Measurements from ENCODE around the gene MPC2. TPM values are rescaled to one million over a fixed set of nuclear protein-coding genes. Genes with fewer than 3 reads are reported as not detected.

Gene MPC2
- total and polyA plus RNA-seq, 4 donors = 32.8 to 56.4 (median 49.4) TPM

DNA sequence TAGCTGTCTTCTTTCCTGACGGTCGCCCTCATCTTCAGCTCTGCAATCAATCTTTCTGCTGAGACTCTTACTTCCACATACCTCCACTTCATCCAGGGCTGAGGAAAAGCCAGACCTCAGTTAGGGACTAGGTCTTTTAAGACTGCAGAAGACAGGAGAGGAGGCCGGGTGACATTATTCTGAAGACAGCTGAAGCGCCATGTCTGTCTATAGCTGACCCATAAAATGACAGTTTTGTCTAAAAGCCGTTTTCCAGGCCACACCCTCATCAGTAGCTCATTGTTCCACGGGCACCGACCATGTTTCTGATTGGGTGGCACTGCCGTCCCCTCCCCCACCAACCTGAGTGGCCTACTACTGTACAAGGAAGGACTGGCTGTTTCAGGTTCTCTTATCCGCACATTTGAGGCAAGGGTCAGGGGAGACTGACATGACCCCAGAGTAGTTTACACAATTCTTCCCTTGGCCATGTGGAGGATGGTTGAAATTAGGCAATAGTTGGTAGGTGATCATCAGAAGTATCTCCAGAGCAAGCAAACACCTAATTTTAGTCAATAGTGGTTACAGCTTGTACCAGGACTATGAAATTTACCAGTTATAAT, 22.9 kb downstream of the MPC2 start, which contains the start of gene ADCY10:
ADCY10 (minus strand) TSS at position 240 of the 602 bp plus-strand sequence. CDS start 8,994 bp downstream, outside the sequence.
- Histone ChIP-seq H3K4me3 (no peak within 1 kb of the TSS), H3K4me1 (ENCODE audit: control insufficient read depth in 5 of 5, insufficient read depth in 5 of 5, low read length in 5 of 5) (peaks cover 0 to 5% (median 0%) of the 10 kb centered on the region in 5 donors), H3K9ac (ENCODE audit: insufficient read depth in 1 of 2, low read length in 2 of 2) (no peak within 1 kb of the TSS), H3K27ac (ENCODE audit: low read depth in 1 of 2, low read length in 1 of 2) (no peak within 1 kb of the TSS), H3K27me3 (ENCODE audit: control insufficient read depth in 3 of 3, insufficient read depth in 3 of 3, low read length in 2 of 3) (no peaks in the 10 kb centered on the region), H3K36me3 (ENCODE audit: control insufficient read depth in 4 of 4, insufficient read depth in 4 of 4, low read length in 4 of 4) (peaks cover 2 to 11% (median 5%) of the 10 kb centered on the region in 4 donors), H3K9me3 (ENCODE audit: control insufficient read depth in 4 of 4, insufficient read depth in 3 of 4, low read length in 3 of 4) (no peaks in the 10 kb centered on the region)
- WGBS, 2 donors = 91 to 95% methylated on average over 9 of the region's 9 CpGs
- DNase-seq (no peak), ATAC-seq (ENCODE audit: insufficient read depth, low FRiP score) (no peak)
- TF ChIP-seq, protein P1, sequence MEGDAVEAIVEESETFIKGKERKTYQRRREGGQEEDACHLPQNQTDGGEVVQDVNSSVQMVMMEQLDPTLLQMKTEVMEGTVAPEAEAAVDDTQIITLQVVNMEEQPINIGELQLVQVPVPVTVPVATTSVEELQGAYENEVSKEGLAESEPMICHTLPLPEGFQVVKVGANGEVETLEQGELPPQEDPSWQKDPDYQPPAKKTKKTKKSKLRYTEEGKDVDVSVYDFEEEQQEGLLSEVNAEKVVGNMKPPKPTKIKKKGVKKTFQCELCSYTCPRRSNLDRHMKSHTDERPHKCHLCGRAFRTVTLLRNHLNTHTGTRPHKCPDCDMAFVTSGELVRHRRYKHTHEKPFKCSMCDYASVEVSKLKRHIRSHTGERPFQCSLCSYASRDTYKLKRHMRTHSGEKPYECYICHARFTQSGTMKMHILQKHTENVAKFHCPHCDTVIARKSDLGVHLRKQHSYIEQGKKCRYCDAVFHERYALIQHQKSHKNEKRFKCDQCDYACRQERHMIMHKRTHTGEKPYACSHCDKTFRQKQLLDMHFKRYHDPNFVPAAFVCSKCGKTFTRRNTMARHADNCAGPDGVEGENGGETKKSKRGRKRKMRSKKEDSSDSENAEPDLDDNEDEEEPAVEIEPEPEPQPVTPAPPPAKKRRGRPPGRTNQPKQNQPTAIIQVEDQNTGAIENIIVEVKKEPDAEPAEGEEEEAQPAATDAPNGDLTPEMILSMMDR (IDR thresholded peaks at IDR 0.05; ENCODE audit: control extremely low read depth, extremely low read depth) = no peak

DNA sequence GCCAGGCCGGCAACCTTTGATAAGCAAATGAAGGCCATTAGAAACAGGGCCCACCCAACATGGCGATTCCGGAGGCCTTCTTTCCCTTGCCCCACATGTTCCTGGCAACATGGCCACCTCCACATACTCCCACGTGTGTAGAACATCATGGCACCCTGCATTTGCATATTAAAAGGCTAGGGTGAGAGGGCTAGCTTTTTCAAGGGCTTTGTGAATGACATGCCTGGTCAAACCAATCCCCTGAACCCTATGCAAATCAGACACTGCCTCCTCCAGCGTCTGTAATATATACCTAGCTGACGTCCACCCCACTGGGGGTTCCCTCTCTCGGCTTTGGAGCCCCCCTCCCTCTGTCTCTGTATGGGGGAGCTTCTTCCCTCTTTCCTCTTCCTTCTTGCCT, 24.6 kb downstream of the MPC2 start:
- ATAC-seq (ENCODE audit: insufficient read depth, low FRiP score) = no peak
- Histone ChIP-seq H3K9ac (ENCODE audit: insufficient read depth in 1 of 2, low read length in 2 of 2) (no peak overlapping the region), H3K36me3 (ENCODE audit: control insufficient read depth in 4 of 4, insufficient read depth in 4 of 4, low read length in 4 of 4) (peaks cover 2 to 11% (median 4%) of the 10 kb centered on the region in 4 donors), H3K9me3 (ENCODE audit: control insufficient read depth in 4 of 4, insufficient read depth in 3 of 4, low read length in 3 of 4) (no peaks in the 10 kb centered on the region), H3K4me1 (ENCODE audit: control insufficient read depth in 5 of 5, insufficient read depth in 5 of 5, low read length in 5 of 5) (peaks cover 0 to 5% (median 0%) of the 10 kb centered on the region in 5 donors), H3K4me3 (no peak overlapping the region), H3K27me3 (ENCODE audit: control insufficient read depth in 3 of 3, insufficient read depth in 3 of 3, low read length in 2 of 3) (no peaks in the 10 kb centered on the region), H3K27ac (ENCODE audit: low read depth in 1 of 2, low read length in 1 of 2) (no peak overlapping the region)
- no peak for DNase-seq
- 87 to 91% methylated on average over 7 of the region's 7 CpGs for WGBS, 2 donors
- TF ChIP-seq, protein P1 (IDR thresholded peaks at IDR 0.05; ENCODE audit: control extremely low read depth, extremely low read depth) = no peak

- Histone ChIP-seq H3K4me3 (no peak overlapping the region), H3K27me3 (ENCODE audit: control insufficient read depth in 3 of 3, insufficient read depth in 3 of 3, low read length in 2 of 3) (no peaks in the 10 kb centered on the region), H3K9ac (ENCODE audit: insufficient read depth in 1 of 2, low read length in 2 of 2) (no peak overlapping the region), H3K4me1 (ENCODE audit: control insufficient read depth in 5 of 5, insufficient read depth in 5 of 5, low read length in 5 of 5) (peaks cover 0 to 5% (median 0%) of the 10 kb centered on the region in 5 donors), H3K36me3 (ENCODE audit: control insufficient read depth in 4 of 4, insufficient read depth in 4 of 4, low read length in 4 of 4) (peaks cover 2 to 4% (median 3%) of the 10 kb centered on the region in 4 donors), H3K27ac (ENCODE audit: low read depth in 1 of 2, low read length in 1 of 2) (no peak overlapping the region), H3K9me3 (ENCODE audit: control insufficient read depth in 4 of 4, insufficient read depth in 3 of 4, low read length in 3 of 4) (no peaks in the 10 kb centered on the region)
- ATAC-seq (ENCODE audit: insufficient read depth, low FRiP score) = no peak
- no peak for DNase-seq
- TF ChIP-seq, protein P1 (IDR thresholded peaks at IDR 0.05; ENCODE audit: control extremely low read depth, extremely low read depth) = no peak
- 47 to 53% methylated on average over 8 of the region's 8 CpGs for WGBS, 2 donors
These were observed 25.5 kb downstream of the MPC2 start for GRCh38 chr1:167911413-167911812.

Measured in lung (tissue), 12 donors.